Prostate gland (tissue), 2 donors: ENCODE data around the gene FASN. TPM values are rescaled to one million over a fixed set of nuclear protein-coding genes. Genes with fewer than 3 reads are reported as not detected.

Source experiments
- DNase-seq: peaks from one replicate; pipeline ENCODE4 v3.0.0-alpha.2; 2019; ENCODE audit warnings: low spot score
- H3K27ac ChIP-seq, 2 donors: fragments of 200-600 bp; sonication (generic); 2 replicates each; pipeline ENCODE4 v1.5.1; 2017 to 2019
- H3K27me3 ChIP-seq: fragments of 200-600 bp; sonication (generic); replicated peaks from 2 replicates; pipeline ENCODE4 v1.5.1; 2019; ENCODE audit not compliant: insufficient read depth
- H3K36me3 ChIP-seq, 2 donors: fragments of 200-600 bp; sonication (generic); 1 replicate in 1 of 2; 2 replicates in 1 of 2; pipeline versions ENCODE4 v1.5.1 to v1.8.1; 2017 to 2019
- H3K4me1 ChIP-seq: fragments of 200-600 bp; sonication (generic); replicated peaks from 2 replicates; pipeline ENCODE4 v1.5.1; 2019
- H3K4me3 ChIP-seq, 2 donors: fragments of 200-600 bp; sonication (generic); 2 replicates each; pipeline ENCODE4 v1.5.1; 2017 to 2019
- H3K9me3 ChIP-seq: fragments of 200-600 bp; sonication (generic); 2 replicates; pipeline ENCODE4 v1.5.1; 2017
- POLR2A ChIP-seq: fragments of 450-650 bp; IDR thresholded peaks from one replicate; pipeline ENCODE4 v1.6.1; 2016; ENCODE audit warnings: antibody characterized with exemption, mild to moderate bottlenecking
- POLR2AphosphoS5 ChIP-seq: sonication (generic); formaldehyde crosslinking; IDR thresholded peaks from one replicate; pipeline ENCODE4 v1.6.1; 2017; ENCODE audit warnings: antibody characterized with exemption
- WGBS: methylation state at CpG from one replicate; pipeline ENCODE4 v1.1.5; 2018; 5-methylcytosine and 5-hydroxymethylcytosine counted together
- intact Hi-C: fragments of 100-400 bp; cut with DNase I; formaldehyde crosslinking; loops from one replicate; pipeline ENCODE4 v1.14.2; 2022
- total RNA-seq, 2 donors: library from RNA; depleted of rRNA; stranded (reverse); fragments of >200 nt; gene quantifications; one replicate each; pipeline ENCODE4 v1.1.0, GENCODE V29; 2016
- TF ChIP-seq, protein P1 (sequence below), 4 experiments: fragments of 200-600 bp in 2 of 4; fragments of 450-650 bp in 2 of 4; sonication (generic) in 2 of 4; IDR thresholded peaks; 1 replicate in 3 of 4; 2 replicates in 1 of 4; pipeline ENCODE4 v1.5.1; 2016 to 2019; ENCODE audit warnings: antibody characterized with exemption in 4 of 4, mild to moderate bottlenecking in 2 of 4, moderate library complexity in 2 of 4

FASN gene
- total RNA-seq, 2 donors from 2014 or later = 192 to 388 TPM

DNA sequence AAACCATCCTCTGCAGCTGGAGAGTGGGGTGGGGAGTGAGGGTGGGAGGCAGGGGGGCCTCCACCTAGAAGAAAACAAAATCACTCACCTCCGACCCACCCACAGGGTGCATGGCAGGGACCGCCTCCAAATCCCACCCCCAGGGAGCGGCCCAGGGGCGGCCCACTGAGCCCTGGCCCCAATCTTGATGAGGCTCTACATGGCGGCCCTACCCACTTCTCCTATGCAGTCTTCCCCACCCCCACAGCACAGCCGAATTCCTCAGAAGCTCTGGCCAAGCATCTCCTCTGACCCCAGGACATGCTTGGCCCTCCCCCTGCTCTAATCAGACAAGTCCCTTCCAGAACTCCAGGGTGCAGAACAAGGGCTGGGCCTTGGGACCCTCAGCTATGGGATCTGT is 18.2 kb upstream of the FASN start:
- peak overlapping the region in 1 of 2 donors; percentile 99 for H3K27ac ChIP-seq
- no peak overlapping the region for H3K4me3 ChIP-seq
- no peak for DNase-seq
- H3K9me3 ChIP-seq = no peaks in the 10 kb centered on the region
- no peaks in the 10 kb centered on the region for H3K27me3 ChIP-seq
- intact Hi-C loops = no loop called here
- WGBS = 82% methylated on average over 6 of the region's 6 CpGs
- TF ChIP-seq POLR2A (no peak), POLR2AphosphoS5 (no peak)
- TF ChIP-seq, protein P1, sequence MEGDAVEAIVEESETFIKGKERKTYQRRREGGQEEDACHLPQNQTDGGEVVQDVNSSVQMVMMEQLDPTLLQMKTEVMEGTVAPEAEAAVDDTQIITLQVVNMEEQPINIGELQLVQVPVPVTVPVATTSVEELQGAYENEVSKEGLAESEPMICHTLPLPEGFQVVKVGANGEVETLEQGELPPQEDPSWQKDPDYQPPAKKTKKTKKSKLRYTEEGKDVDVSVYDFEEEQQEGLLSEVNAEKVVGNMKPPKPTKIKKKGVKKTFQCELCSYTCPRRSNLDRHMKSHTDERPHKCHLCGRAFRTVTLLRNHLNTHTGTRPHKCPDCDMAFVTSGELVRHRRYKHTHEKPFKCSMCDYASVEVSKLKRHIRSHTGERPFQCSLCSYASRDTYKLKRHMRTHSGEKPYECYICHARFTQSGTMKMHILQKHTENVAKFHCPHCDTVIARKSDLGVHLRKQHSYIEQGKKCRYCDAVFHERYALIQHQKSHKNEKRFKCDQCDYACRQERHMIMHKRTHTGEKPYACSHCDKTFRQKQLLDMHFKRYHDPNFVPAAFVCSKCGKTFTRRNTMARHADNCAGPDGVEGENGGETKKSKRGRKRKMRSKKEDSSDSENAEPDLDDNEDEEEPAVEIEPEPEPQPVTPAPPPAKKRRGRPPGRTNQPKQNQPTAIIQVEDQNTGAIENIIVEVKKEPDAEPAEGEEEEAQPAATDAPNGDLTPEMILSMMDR (IDR thresholded peaks at IDR 0.05) = no peak
- no peaks in the 10 kb centered on the region for H3K36me3 ChIP-seq
- H3K4me1 ChIP-seq = peaks cover 13% of the 10 kb centered on the region

DNA sequence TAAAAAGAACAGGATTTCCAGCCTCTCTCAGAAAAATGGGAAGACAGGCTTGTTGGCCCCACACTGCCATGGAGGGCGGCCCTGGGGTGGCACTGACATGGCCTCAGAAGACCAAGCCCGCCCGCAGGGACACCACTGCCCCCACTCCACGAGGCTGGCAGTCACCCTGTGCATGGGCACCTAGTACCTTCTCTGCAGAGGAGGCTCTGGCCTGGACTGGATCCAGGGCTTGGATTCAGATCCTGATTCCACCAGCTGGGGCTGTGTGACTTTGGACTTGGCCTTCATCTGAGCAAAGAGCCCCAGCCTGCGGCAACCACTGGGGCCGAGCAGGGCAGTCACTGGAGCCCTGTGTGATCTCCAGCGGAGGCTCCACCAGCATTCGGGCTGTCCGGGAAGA is 16.8 kb upstream of the FASN start:
- Histone ChIP-seq H3K27ac (peak overlapping the region; percentile 90 to 99), H3K27me3 (no peaks in the 10 kb centered on the region), H3K4me1 (peaks cover 13% of the 10 kb centered on the region), H3K4me3 (no peak overlapping the region), H3K9me3 (no peaks in the 10 kb centered on the region), H3K36me3 (no peaks in the 10 kb centered on the region)
- intact Hi-C loops = no loop called here
- WGBS = 97% methylated on average over 9 of the region's 9 CpGs
- TF ChIP-seq, protein P1 (IDR thresholded peaks at IDR 0.05) = no peak
- no peak for TF ChIP-seq POLR2A
- TF ChIP-seq POLR2AphosphoS5 = no peak
- no peak for DNase-seq

DNA sequence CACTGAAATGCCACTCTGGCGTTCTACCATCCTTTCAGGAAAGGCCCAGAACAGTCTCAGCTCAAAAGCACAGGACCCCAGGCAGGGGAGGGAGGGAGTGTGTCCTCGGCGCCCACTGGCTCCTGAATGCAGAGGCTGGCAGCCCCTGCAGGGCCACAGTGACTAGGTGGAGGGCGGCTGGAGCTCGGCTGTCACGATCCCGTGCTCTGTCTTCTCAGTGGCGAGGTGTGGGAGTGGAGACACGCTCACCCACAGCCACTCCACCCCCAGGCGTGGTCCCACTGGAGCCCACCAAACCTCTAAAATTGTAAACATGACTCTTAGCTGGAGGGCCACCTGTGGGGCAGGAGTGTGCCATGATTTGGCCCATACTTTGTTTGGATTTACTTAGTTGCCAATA is 16.4 kb upstream of the FASN start:
- peaks cover 13% of the 10 kb centered on the region for H3K4me1 ChIP-seq
- intact Hi-C loops = no loop called here
- DNase-seq = no peak
- no peaks in the 10 kb centered on the region for H3K9me3 ChIP-seq
- H3K27ac ChIP-seq = peak overlapping the region; percentile 90 to 99
- H3K27me3 ChIP-seq = no peaks in the 10 kb centered on the region
- no peaks in the 10 kb centered on the region for H3K36me3 ChIP-seq
- no peak overlapping the region for H3K4me3 ChIP-seq
- 92% methylated on average over 10 of the region's 10 CpGs for WGBS
- TF ChIP-seq, protein P1 (IDR thresholded peaks at IDR 0.05) = no peak
- TF ChIP-seq POLR2A = no peak

DNA sequence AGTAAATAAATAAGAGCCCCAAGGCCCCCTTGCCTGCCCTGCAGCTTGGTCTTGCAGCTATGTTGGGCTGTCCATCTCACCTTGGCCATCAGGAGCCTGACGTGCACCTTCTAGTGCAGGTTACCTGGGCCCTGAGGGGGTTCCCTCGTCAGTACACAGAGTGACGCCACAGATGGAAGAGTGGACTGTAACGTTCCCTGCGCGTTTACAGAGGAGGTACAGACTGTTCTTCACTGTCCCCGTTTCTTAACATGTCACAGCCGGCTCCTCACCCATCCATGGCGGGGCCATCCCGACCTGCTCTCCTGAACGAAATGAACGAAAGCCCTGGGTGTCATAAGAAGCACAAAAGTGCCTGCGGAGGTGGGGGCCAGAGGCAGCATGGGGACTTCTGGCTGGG is 15.9 kb upstream of the FASN start:
- TF ChIP-seq POLR2A (no peak), POLR2AphosphoS5 (peak; percentile 83)
- TF ChIP-seq, protein P1 (IDR thresholded peaks at IDR 0.05) = no peak
- intact Hi-C loops = no loop called here
- H3K27ac ChIP-seq = peak overlapping the region; percentile 90 to 99
- H3K27me3 ChIP-seq = no peaks in the 10 kb centered on the region
- H3K36me3 ChIP-seq = no peaks in the 10 kb centered on the region
- WGBS = 53% methylated on average over 13 of the region's 13 CpGs
- no peak overlapping the region for H3K4me3 ChIP-seq
- no peaks in the 10 kb centered on the region for H3K9me3 ChIP-seq
- peak; percentile 73 for DNase-seq
- H3K4me1 ChIP-seq = peaks cover 13% of the 10 kb centered on the region

DNA sequence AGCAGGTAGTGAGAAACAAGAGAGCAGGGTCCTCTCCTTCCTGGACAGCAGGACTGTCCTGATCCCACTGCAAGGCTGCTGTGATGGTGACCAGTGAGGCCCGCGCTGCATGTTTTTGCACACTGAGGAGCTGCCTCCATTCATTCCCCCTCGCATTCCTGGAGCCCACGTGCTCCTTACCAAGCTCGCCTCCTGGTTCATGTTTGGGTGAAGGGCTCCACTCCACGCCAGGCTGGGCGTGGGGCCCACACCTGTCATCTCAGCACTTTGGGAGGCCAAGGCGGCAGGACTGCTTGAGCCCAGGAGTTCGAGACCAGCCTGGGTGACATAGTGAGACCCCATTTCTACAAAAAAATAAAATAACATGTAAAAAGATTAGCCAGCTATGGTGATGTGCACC is 15.4 kb upstream of the FASN start:
- Histone ChIP-seq H3K36me3 (no peaks in the 10 kb centered on the region), H3K4me1 (peaks cover 13% of the 10 kb centered on the region), H3K27me3 (no peaks in the 10 kb centered on the region), H3K27ac (peak overlapping the region; percentile 90 to 99), H3K4me3 (no peak overlapping the region), H3K9me3 (no peaks in the 10 kb centered on the region)
- no peak for TF ChIP-seq POLR2A
- DNase-seq = no peak
- 91% methylated on average over 9 of the region's 9 CpGs for WGBS
- intact Hi-C loops = no loop called here
